Endometrium (tissue), 2 donors: ENCODE results near the gene TMEM86A.

Source experiments
- FAIRE-seq: peaks from 2 replicates; lab custom pipeline; 2012; peaks lifted over from hg19 to GRCh38; lab: Jason Lieb, UNC
- donor health status: control.
- donor health status: control.

TMEM86A gene

GRCh38 chr11:18726040-18726439 lies 27.5 kb downstream of the TMEM86A start, which contains the start of gene IGSF22:
IGSF22 (minus strand) TSS chr11:18726188; CDS start chr11:18724236, 1,952 bp downstream.
- no peak for FAIRE-seq

DNA sequence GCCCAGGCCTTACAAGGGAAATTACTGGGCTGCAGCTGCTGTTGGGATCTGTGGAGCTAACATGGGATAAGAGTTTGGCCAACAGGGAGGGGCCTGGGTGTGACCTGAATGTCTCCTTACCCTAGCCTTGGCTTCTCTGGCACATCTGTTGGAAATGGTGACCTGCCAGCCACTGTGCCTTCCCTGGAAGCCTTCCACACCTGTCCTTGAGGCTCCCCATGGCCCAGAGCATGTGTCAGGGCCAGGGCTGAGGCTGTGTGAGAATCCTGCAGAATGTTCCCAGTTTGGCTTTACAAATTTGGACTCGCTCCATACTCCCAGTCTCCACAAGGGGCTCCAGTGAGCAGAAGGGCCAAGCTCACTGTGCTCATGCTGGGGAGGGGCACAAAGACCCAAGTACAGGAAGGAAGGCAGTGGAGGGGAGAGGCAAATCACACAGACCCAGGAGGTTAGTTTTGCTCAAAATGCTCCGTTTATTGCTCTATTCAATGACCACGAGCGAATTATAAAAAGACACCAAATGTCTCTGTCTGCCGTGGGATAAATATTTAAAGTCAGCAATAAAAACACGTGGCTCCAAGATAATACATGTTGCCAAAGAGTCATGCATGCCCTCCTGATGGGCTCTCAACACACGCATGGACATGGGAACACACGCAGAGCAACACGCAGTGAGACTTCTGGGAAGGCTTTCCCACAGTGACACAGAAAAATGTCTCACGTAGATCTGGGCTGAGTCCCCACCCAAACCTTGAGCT lies 29.1 kb downstream of the TMEM86A start:
- no peak for FAIRE-seq

DNA sequence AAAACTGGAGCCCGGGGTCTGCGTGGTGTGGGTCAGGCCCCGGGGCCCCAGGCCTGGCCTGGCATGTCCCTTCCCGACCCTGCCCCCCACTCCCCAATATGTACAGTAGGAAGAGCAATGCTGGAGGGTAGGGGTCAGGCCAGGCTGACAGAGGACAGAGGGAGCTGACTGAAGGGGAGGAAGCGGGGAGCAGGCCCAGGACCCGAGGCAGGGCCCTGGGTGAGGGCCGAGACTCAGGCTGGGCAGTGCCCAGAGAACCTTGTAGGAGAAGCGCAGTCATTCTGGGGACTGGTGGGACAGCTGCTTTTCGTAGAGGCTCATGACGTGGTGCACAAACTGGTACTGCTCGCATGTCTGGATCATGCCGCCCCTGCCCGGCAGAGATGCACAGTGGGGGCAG lies 30.1 kb downstream of the TMEM86A start:
- no peak for FAIRE-seq

DNA sequence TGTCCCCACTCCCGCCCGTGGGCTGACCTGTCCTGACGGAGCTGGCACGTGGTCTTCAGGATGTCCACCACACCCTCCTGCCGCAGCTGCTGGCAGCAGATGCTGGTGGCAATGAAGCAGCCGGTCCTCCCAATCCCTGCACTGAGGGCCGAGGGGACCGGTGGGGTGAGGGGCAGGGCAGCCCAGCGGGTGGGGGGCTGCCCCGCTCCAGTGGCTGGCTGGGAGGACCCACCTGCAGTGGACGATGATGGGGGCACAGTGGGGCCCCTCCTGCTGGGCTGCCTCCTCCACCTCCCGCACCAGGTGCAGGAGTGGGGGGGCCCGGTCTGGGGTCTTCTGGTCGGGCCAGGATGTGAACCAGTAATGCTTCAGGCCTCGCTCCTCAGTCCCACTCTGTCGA lies 30.8 kb downstream of the TMEM86A start:
- no peak for FAIRE-seq

- no peak for FAIRE-seq
Measured at GRCh38 chr11:18730020-18730419, 31.4 kb downstream of the TMEM86A start.

- no peak for FAIRE-seq
Measured at GRCh38 chr11:18731441-18731840, 32.9 kb downstream of the TMEM86A start.

DNA sequence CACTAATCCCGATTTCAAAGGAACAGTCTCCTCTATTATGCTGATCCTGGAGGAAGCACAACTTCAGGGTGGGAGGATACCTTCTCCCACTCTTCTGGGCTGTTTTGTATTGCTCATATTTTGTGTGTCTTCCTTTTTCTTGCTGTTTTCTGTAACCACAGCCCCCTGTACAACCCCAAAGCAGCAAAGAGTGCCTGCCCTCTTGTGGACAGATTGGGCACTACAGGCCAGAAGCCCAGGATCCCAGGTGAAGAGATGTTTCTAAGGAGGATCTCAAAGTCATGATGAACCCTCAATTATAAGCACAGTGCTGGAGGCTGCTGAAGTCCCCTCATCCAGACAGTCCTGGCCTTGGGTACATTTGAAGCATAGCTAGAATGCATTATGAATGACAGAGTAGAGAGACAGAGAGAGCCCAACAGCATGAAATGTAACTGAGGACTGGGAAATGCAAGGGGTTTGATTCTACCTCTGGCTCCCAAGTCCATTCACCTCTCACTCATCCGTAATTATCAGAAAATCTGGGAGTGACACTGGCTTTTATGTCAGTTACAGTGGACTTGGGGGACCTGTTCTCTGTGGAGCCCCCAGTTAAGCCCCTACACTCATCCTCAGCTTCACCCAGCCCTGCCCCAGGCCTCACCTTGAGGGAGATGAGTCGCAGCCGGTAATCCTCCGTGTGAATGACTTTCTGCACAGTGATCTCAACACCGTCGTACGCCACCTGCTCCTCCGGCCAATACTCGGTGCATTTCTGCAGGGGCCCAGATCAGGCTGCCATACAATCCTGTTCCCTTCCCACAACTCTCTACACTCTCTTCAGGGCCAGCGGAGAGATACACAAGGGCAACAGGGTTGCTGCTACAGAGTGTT lies 33.6 kb downstream of the TMEM86A start:
- no peak for FAIRE-seq

DNA sequence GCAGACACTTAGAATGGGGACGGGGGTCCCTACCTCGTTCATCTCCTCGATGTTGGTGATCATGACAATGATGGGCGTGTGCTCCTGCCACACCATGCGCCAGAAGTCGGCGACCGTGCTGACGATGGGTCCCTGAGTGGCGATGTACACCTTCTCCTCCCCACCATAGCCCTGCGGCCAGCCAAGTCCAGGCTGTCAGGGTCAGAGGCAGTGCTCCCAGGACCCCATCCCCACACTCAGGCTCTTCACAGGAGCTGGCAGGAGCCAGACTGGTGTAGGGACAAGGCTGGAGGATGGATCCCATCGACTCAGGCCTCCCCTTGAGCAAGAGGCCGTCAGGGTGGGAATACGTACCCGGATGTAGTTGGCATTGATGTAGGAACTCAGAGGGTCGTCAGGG lies 34.6 kb downstream of the TMEM86A start:
- no peak for FAIRE-seq

DNA sequence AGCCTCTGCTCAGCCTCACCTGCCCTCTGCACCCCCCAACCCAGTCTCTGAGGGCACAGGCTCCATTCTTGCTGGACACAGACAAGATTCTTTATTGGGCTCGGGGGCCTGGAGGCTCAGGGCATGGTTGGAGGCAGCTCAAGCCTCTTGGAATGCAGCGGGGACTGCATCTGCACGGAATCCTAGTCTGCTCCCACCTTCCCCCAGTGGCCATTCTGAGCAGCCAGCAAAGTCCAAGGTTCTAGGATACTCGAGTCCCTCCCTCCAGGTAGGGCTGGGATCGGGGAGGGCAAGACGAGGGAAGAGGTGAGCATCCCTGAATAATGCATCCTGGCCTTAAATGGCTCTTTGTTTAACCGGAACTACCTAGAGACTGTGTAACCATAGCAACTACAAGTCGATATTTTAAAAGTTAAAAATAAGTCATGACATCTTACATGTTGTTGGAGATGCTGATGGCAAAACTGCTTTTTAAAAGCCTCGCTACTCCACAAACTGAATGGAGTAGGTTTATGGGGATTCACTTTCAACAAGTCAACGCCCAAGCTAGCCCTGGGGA lies 38.1 kb downstream of the TMEM86A start:
- no peak for FAIRE-seq

- no peak for FAIRE-seq
Measured at GRCh38 chr11:18737642-18738041, 39.1 kb downstream of the TMEM86A start.

DNA sequence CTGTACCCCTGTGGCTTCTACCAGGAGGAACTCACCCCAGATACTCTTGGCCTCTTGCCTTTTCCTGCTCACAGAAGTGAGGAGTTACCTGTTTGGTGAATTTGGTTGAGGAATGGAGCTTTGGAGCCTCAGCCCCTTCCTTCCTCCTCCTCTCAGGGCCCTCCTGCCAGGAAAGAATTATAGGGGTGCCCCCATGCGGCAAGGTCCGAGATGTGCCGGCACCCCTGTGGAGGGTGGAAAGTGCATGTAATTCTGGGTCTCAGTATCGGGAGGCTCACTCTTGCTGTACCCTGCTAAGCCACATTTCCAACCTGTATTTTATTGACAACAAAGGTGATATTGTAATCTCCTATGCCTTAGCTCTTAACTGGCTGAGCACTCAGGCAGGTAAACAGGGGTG lies 41.1 kb downstream of the TMEM86A start:
- FAIRE-seq = no peak

DNA sequence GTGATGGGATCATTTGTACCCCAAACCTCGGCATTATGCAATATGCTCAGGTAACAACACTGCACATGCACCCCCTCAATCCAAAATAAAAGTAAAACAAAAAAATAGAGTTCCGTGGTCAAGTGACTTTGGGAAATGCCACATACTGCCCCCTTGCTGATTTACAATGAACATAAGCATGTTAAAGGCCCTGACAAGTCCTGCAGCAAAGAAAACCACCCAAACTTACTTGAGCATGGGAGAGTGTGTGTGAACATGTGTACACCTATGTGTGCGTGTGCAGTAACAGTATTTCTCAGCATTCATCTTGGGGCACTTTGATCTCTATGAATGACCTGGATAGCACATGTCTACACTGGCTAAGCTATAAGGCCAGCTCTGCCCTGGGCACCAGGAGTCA lies 43.2 kb downstream of the TMEM86A start:
- FAIRE-seq = no peak

- no peak for FAIRE-seq
Measured at GRCh38 chr11:18743365-18743764, 44.8 kb downstream of the TMEM86A start.

DNA sequence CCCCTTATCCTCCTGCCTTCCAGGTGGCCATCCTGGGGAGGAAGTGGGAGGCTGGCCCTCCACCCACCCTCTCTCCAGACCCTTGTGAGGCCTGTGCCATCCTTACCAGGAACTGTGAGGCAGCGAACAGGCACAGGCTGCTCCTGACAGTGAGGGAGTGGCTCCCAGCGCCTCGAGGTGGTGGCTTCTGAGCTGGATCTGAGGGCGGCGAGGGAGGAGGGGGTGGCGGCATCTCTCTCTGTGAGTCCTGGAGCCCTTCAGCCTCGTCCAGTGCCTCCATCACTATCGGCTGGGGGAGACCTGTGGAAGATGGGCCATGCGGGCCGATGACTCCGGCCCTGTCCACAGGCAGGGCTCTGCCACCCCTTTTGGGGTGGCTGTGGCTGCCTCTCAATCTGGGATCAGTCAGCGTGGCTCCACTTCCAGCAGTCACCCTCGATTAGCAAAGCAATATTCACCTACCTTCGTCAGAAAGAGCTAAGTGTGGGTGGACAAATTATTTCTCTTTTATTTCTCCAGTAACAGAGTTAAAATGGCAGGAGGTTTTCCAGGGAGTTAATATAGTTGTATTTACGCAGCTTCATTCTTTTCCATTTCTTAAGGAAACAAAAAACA lies 45.4 kb downstream of the TMEM86A start:
- FAIRE-seq = no peak

DNA sequence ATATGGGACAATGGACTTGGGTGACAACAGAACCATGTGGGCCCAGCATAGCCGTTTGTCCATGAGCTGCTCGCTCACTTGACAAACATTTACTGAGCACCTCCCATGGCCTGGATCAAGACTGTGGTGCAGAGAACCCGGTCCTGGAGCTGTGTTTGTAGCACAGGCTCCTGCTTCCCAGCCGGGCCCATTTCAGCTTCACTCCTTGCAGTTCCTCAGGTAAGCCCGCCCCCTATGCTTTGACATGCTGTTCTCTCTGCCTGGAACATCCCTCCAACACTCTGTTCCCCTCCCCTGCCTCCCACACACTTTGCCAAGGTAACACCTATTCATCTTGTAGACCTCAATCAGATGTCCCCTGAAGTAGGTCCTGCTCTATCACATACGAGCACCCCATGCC lies 46.7 kb downstream of the TMEM86A start:
- no peak for FAIRE-seq

- no peak for FAIRE-seq
Measured at GRCh38 chr11:18748766-18749365, 50.3 kb downstream of the TMEM86A start.

DNA sequence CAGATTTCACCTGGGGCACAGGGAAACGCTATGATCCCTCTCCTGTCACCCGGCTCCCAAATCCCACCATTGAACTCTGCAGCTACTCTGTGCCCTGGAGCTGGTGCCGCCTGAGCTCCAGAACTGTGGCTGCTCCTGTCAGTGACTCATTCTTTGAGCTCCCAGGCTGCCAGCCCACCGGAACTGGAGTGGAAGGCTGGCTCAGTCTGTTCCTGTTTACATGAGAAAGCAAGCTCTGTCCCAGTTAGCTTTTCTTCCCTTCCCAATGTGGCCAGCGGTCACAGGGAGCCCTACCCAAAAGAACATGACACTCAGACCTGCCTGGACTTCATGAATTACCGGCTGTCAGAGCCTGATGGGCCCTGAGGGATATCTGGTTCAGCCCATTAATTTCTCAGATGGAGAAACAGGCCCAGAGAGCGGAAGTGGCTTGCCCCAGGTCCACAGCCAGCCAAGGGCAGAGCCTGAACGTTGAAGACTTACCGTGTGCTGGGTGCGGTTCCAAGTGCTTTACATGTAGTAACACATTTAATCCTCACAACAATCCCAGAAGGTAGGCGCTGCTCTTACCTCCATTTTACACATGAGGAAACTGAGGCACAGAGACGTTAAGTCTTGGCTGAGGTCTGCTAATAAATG lies 51.2 kb downstream of the TMEM86A start:
- FAIRE-seq = no peak

- no peak for FAIRE-seq
Measured at GRCh38 chr11:18750944-18751343, 52.4 kb downstream of the TMEM86A start.

DNA sequence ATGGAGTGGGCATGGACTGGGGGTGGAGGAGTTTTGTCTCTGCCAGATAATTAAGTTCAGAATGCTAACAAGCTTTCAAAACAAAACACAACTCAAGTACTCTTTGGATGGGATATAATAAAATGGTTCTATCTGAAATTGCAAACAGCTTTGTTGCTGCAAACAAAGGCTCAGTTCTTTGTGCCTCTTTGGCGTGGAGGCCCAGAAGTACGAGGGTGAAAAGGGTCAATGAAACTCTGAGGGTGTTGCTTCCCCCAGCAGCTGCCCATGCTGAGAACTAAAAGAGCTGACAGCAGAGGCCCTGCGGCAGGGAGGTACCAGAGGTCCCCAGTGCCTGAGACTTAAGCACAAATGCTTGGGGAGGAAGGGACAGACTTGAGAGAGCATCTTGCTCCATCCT lies 53.9 kb downstream of the TMEM86A start:
- FAIRE-seq = no peak

- FAIRE-seq = no peak
Measured at GRCh38 chr11:18754308-18754707, 55.7 kb downstream of the TMEM86A start.
